HL-60 (cell line): ENCODE results near the gene EFTUD2.

ENCODE experiments used
- CTCF ChIP-seq: IDR thresholded peaks from one replicate; pipeline ENCODE4 v1.5.1; 2011; ENCODE audit warnings: low read length, control low read depth, inconsistent platforms; ENCODE audit not compliant: insufficient read depth
- POLR2AphosphoS5 ChIP-seq: IDR thresholded peaks from 2 replicates; pipeline ENCODE4 v1.6.1; 2012; ENCODE audit warnings: low read depth

GRCh38 chr17:44840274-44840673 lies 59.0 kb downstream of the EFTUD2 start:
- TF ChIP-seq CTCF (no peak), POLR2AphosphoS5 (no peak)
